ENCODE data around the gene ZNF385B. TPM values are rescaled to one million over a fixed set of nuclear protein-coding genes. Genes with fewer than 3 reads are reported as not detected.

The ZNF385B gene
- total and polyA plus RNA-seq, 2 experiments from 2014 or later, result 2.7 to 8.2 TPM

DNA sequence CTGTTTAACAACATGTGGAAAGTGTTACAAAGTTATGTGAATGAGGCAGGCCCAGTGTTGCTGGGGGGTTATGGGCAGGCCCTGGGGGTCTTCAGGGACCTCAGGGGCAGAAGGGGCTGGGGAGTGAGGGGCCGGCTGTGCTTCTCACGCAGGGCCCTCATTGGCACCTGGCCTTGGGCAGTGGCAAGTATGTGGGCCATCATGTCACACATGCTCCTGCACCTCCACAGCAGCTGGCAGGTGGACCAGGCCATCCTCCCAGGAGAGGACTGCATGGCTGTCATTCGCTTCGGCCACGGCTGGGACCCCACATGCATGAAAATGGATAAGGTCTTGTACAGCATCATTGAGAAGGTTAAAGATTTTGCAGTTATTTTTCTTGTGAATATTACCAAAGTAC is 47.4 kb downstream of the ZNF385B start:
- Histone ChIP-seq H3K27me3 (no peaks in the 10 kb centered on the region), H3K4me3 (no peak overlapping the region), H3K27ac (no peak overlapping the region), H3K4me1 (ENCODE audit: low read depth) (no peaks in the 10 kb centered on the region), H3K36me3 (no peaks in the 10 kb centered on the region), H3K9me3 (ENCODE audit: low read depth) (no peaks in the 10 kb centered on the region)
- TF ChIP-seq CTCF (IDR thresholded peaks at IDR 0.05; ENCODE audit: low read depth, low read length), result no peak
- DNase-seq (ENCODE audit: low read depth in 1 of 2, low spot score in 1 of 2), result no peak

GRCh38 chr2:179812501-179812900 is 48.9 kb downstream of the ZNF385B start:
- Histone ChIP-seq H3K4me1 (ENCODE audit: low read depth) (no peaks in the 10 kb centered on the region), H3K27ac (no peak overlapping the region), H3K27me3 (no peaks in the 10 kb centered on the region), H3K36me3 (no peaks in the 10 kb centered on the region), H3K9me3 (ENCODE audit: low read depth) (no peaks in the 10 kb centered on the region), H3K4me3 (no peak overlapping the region)
- DNase-seq (ENCODE audit: low read depth in 1 of 2, low spot score in 1 of 2), result no peak
- TF ChIP-seq CTCF (IDR thresholded peaks at IDR 0.05; ENCODE audit: low read depth, low read length), result no peak

DNA sequence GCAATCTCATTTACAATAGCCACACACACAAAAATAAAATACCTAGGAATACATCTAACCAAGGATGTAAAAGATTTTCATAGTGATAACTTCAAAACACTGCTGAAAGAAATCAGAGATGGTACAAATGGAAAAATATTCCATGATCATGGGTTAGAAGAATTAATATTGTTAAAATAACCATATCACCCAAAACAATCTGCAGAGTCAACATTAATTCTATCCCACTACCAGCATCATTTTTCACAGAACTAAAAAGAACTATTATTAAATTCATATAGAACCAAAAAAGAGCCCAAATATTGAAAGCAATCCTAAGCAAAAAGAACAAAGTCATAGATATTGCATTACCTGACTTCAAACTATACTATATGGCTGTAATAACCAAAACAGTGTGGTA is 50.4 kb downstream of the ZNF385B start:
- no peak overlapping the region for H3K4me3 ChIP-seq
- TF ChIP-seq CTCF (IDR thresholded peaks at IDR 0.05; ENCODE audit: low read depth, low read length), result no peak
- H3K9me3 ChIP-seq (ENCODE audit: low read depth), result no peaks in the 10 kb centered on the region
- H3K27me3 ChIP-seq, result no peaks in the 10 kb centered on the region
- H3K4me1 ChIP-seq (ENCODE audit: low read depth), result no peaks in the 10 kb centered on the region
- no peak overlapping the region for H3K27ac ChIP-seq
- H3K36me3 ChIP-seq, result no peaks in the 10 kb centered on the region
- no peak for DNase-seq (ENCODE audit: low read depth in 1 of 2, low spot score in 1 of 2)

GRCh38 chr2:179809606-179810005 is 51.8 kb downstream of the ZNF385B start:
- no peak overlapping the region for H3K27ac ChIP-seq
- H3K36me3 ChIP-seq, result no peaks in the 10 kb centered on the region
- H3K27me3 ChIP-seq, result no peaks in the 10 kb centered on the region
- H3K9me3 ChIP-seq (ENCODE audit: low read depth), result no peaks in the 10 kb centered on the region
- no peak for DNase-seq (ENCODE audit: low read depth in 1 of 2, low spot score in 1 of 2)
- no peak for TF ChIP-seq CTCF (IDR thresholded peaks at IDR 0.05; ENCODE audit: low read depth, low read length)
- H3K4me3 ChIP-seq, result no peak overlapping the region
- H3K4me1 ChIP-seq (ENCODE audit: low read depth), result no peaks in the 10 kb centered on the region

GRCh38 chr2:179805001-179805400 is 56.4 kb downstream of the ZNF385B start:
- H3K27me3 ChIP-seq, result no peaks in the 10 kb centered on the region
- TF ChIP-seq CTCF (IDR thresholded peaks at IDR 0.05; ENCODE audit: low read depth, low read length), result no peak
- no peaks in the 10 kb centered on the region for H3K4me1 ChIP-seq (ENCODE audit: low read depth)
- H3K36me3 ChIP-seq, result no peaks in the 10 kb centered on the region
- H3K9me3 ChIP-seq (ENCODE audit: low read depth), result no peaks in the 10 kb centered on the region
- H3K4me3 ChIP-seq, result no peak overlapping the region
- no peak for DNase-seq (ENCODE audit: low read depth in 1 of 2, low spot score in 1 of 2)
- no peak overlapping the region for H3K27ac ChIP-seq

GRCh38 chr2:179804206-179804605 is 57.2 kb downstream of the ZNF385B start:
- no peaks in the 10 kb centered on the region for H3K9me3 ChIP-seq (ENCODE audit: low read depth)
- no peak for DNase-seq (ENCODE audit: low read depth in 1 of 2, low spot score in 1 of 2)
- H3K4me3 ChIP-seq, result no peak overlapping the region
- H3K4me1 ChIP-seq (ENCODE audit: low read depth), result no peaks in the 10 kb centered on the region
- no peaks in the 10 kb centered on the region for H3K36me3 ChIP-seq
- no peak overlapping the region for H3K27ac ChIP-seq
- no peak for TF ChIP-seq CTCF (IDR thresholded peaks at IDR 0.05; ENCODE audit: low read depth, low read length)
- no peaks in the 10 kb centered on the region for H3K27me3 ChIP-seq
